ENCODE results near the gene CLNK. TPM values are rescaled to one million over a fixed set of nuclear protein-coding genes. Genes with fewer than 3 reads are reported as not detected.

CLNK gene
- total RNA-seq, 1 donor from 2014 or later = under 0.01 TPM

- no peak for DNase-seq (ENCODE audit: extremely low read depth, low read depth, low spot score)
These were observed 223.3 kb downstream of the CLNK start for GRCh38 chr4:10461091-10461849.

- DNase-seq (ENCODE audit: extremely low read depth, low read depth, low spot score) = no peak
These were observed 224.1 kb downstream of the CLNK start for GRCh38 chr4:10460313-10461047.

GRCh38 chr4:10459305-10459704 lies 225.3 kb downstream of the CLNK start:
- no peak for DNase-seq (ENCODE audit: extremely low read depth, low read depth, low spot score)

GRCh38 chr4:10458177-10458576 lies 226.4 kb downstream of the CLNK start:
- no peak for DNase-seq (ENCODE audit: extremely low read depth, low read depth, low spot score)

- no peak for DNase-seq (ENCODE audit: extremely low read depth, low read depth, low spot score)
These were observed 227.2 kb downstream of the CLNK start, which contains the start of gene ZNF518B for GRCh38 chr4:10457255-10457801. Gene ZNF518B (minus strand): TSS chr4:10457426. CDS start chr4:10446328, 11,098 bp downstream.

GRCh38 chr4:10456595-10457254 lies 227.8 kb downstream of the CLNK start:
- no peak for DNase-seq (ENCODE audit: extremely low read depth, low read depth, low spot score)

- no peak for DNase-seq (ENCODE audit: extremely low read depth, low read depth, low spot score)
These were observed 228.3 kb downstream of the CLNK start for GRCh38 chr4:10456260-10456594.

- DNase-seq (ENCODE audit: extremely low read depth, low read depth, low spot score) = no peak
These were observed 229.4 kb downstream of the CLNK start for GRCh38 chr4:10455133-10455532.

GRCh38 chr4:10454726-10455125 lies 229.8 kb downstream of the CLNK start:
- DNase-seq (ENCODE audit: extremely low read depth, low read depth, low spot score) = no peak

- no peak for DNase-seq (ENCODE audit: extremely low read depth, low read depth, low spot score)
These were observed 230.4 kb downstream of the CLNK start for GRCh38 chr4:10454121-10454520.

- no peak for DNase-seq (ENCODE audit: extremely low read depth, low read depth, low spot score)
These were observed 235.6 kb downstream of the CLNK start for GRCh38 chr4:10448991-10449390.

GRCh38 chr4:10442976-10443375 lies 241.6 kb downstream of the CLNK start:
- no peak for DNase-seq (ENCODE audit: extremely low read depth, low read depth, low spot score)

- no peak for DNase-seq (ENCODE audit: extremely low read depth, low read depth, low spot score)
These were observed 243.1 kb downstream of the CLNK start for GRCh38 chr4:10441512-10441911.

GRCh38 chr4:10438924-10439323 lies 245.6 kb downstream of the CLNK start:
- no peak for DNase-seq (ENCODE audit: extremely low read depth, low read depth, low spot score)

GRCh38 chr4:10437735-10438134 lies 246.8 kb downstream of the CLNK start:
- no peak for DNase-seq (ENCODE audit: extremely low read depth, low read depth, low spot score)

Other genes with a start within 250 kb of the CLNK start
- 26.4 and 29.5 TPM in 2 replicates for gene ZNF518B, start 227.3 kb downstream of the CLNK start, total RNA-seq